H9 (cell line): Measurements from ENCODE around the gene CTR9. TPM values are rescaled to one million over a fixed set of nuclear protein-coding genes. Genes with fewer than 3 reads are reported as not detected.

ENCODE experiments used
- DNase-seq: peaks from one replicate; pipeline ENCODE4 v3.0.0-alpha.2; 2017
- H2AFZ ChIP-seq: one replicate; pipeline ENCODE4 v1.6.1; 2013; ENCODE audit warnings: mild to moderate bottlenecking, low read length, control low read depth, moderate library complexity
- H2AK5ac ChIP-seq: 2 replicates; pipeline ENCODE4 v1.6.1; 2013; ENCODE audit warnings: low read length, control low read depth, mixed read lengths; ENCODE audit not compliant: insufficient read length
- H2BK120ac ChIP-seq: one replicate; pipeline ENCODE4 v1.6.1; 2013; ENCODE audit warnings: low read depth, mild to moderate bottlenecking, low read length, control low read depth, inconsistent platforms; ENCODE audit not compliant: poor library complexity, severe bottlenecking
- H2BK12ac ChIP-seq: 2 replicates; pipeline ENCODE4 v1.6.1; 2013; ENCODE audit warnings: low read length, control low read depth, mixed read lengths, low read depth; ENCODE audit not compliant: insufficient read length
- H2BK15ac ChIP-seq: 2 replicates; pipeline ENCODE4 v1.6.1; 2013; ENCODE audit warnings: low read depth, low read length, control low read depth
- H2BK20ac ChIP-seq: one replicate; pipeline ENCODE4 v1.6.1; 2013; ENCODE audit warnings: low read depth, mild to moderate bottlenecking, low read length, control low read depth, inconsistent platforms; ENCODE audit not compliant: poor library complexity, severe bottlenecking
- H2BK5ac ChIP-seq: 2 replicates; pipeline ENCODE4 v1.6.1; 2013; ENCODE audit warnings: low read length, control low read depth, mixed read lengths; ENCODE audit not compliant: insufficient read length
- H3K14ac ChIP-seq: 2 replicates; pipeline ENCODE4 v1.6.1; 2013; ENCODE audit warnings: low read length, control low read depth; ENCODE audit not compliant: insufficient read depth
- H3K18ac ChIP-seq: 2 replicates; pipeline ENCODE4 v1.6.1; 2013; ENCODE audit warnings: low read depth, mild to moderate bottlenecking, mixed read lengths, low read length, control low read depth; ENCODE audit not compliant: insufficient read length
- H3K23ac ChIP-seq: 2 replicates; pipeline ENCODE4 v1.6.1; 2013; ENCODE audit warnings: low read length, control low read depth, mixed read lengths, low read depth; ENCODE audit not compliant: insufficient read length
- H3K23me2 ChIP-seq: 2 replicates; pipeline ENCODE4 v1.6.1; 2013; ENCODE audit warnings: low read depth, mild to moderate bottlenecking, mixed read lengths, low read length, control low read depth; ENCODE audit not compliant: insufficient read length, poor library complexity, severe bottlenecking
- H3K27ac ChIP-seq: 2 replicates; pipeline ENCODE4 v1.5.1; 2013; ENCODE audit warnings: low read length, control low read depth, mixed read lengths, low read depth; ENCODE audit not compliant: insufficient read length
- H3K27me3 ChIP-seq: 2 replicates; pipeline ENCODE4 v1.6.1; 2013; ENCODE audit warnings: low read length, control low read depth, inconsistent platforms; ENCODE audit not compliant: insufficient read depth
- H3K4ac ChIP-seq: 2 replicates; pipeline ENCODE4 v1.6.1; 2013; ENCODE audit warnings: low read depth, mild to moderate bottlenecking, control low read depth, inconsistent platforms, low read length, moderate library complexity
- H3K4me1 ChIP-seq: 2 replicates; pipeline ENCODE4 v1.6.1; 2013; ENCODE audit warnings: low read length, control low read depth, inconsistent platforms; ENCODE audit not compliant: insufficient read depth
- H3K4me2 ChIP-seq: 2 replicates; pipeline ENCODE4 v1.6.1; 2013; ENCODE audit warnings: low read length, control low read depth, mixed read lengths; ENCODE audit not compliant: insufficient read length, insufficient read depth
- H3K56ac ChIP-seq: 2 replicates; pipeline ENCODE4 v1.6.1; 2013; ENCODE audit warnings: low read depth, mild to moderate bottlenecking, mixed read lengths, low read length, control low read depth; ENCODE audit not compliant: insufficient read length
- H3K79me1 ChIP-seq: 2 replicates; pipeline ENCODE4 v1.6.1; 2013; ENCODE audit warnings: low read depth, mild to moderate bottlenecking, moderate library complexity, low read length, control low read depth, inconsistent platforms; ENCODE audit not compliant: insufficient read depth, poor library complexity, severe bottlenecking
- H3K79me2 ChIP-seq: 2 replicates; pipeline ENCODE4 v1.6.1; 2013; ENCODE audit warnings: low read length, control low read depth, inconsistent platforms; ENCODE audit not compliant: insufficient read depth
- H3K9ac ChIP-seq: 2 replicates; pipeline ENCODE4 v1.6.1; 2013; ENCODE audit warnings: low read length, control low read depth, mixed read lengths; ENCODE audit not compliant: insufficient read length; ENCODE audit errors: extremely low read depth
- H3K9me3 ChIP-seq: one replicate; pipeline ENCODE4 v1.6.1; 2013; ENCODE audit warnings: low read depth, low read length, inconsistent platforms; ENCODE audit not compliant: control insufficient read depth
- H3T11ph ChIP-seq: one replicate; pipeline ENCODE4 v1.6.1; 2013; ENCODE audit warnings: mild to moderate bottlenecking, low read length, control low read depth, inconsistent platforms
- H4K20me1 ChIP-seq: one replicate; pipeline ENCODE4 v1.6.1; 2013; ENCODE audit not compliant: control insufficient read depth, insufficient read length, insufficient read depth
- H4K5ac ChIP-seq: 2 replicates; pipeline ENCODE4 v1.6.1; 2013; ENCODE audit warnings: low read depth, mild to moderate bottlenecking, mixed read lengths, low read length, control low read depth; ENCODE audit not compliant: insufficient read length
- H4K8ac ChIP-seq: replicated peaks from 2 replicates; pipeline ENCODE4 v1.6.1; 2013; ENCODE audit warnings: low read length, control low read depth, mixed read lengths, low read depth; ENCODE audit not compliant: insufficient read length
- H4K91ac ChIP-seq: 2 replicates; pipeline ENCODE4 v1.6.1; 2013; ENCODE audit warnings: low read depth, mild to moderate bottlenecking, moderate library complexity, mixed read lengths, low read length, control low read depth; ENCODE audit not compliant: insufficient read length
- H3K27ac Mint-ChIP-seq, 3 experiments: 2 replicates in 2 of 3; 3 replicates in 1 of 3; pipeline ENCODE4 v1.8.0; 2020 to 2021; ENCODE audit warnings: mixed read lengths in 3 of 3, mild to moderate bottlenecking in 1 of 3, moderate library complexity in 1 of 3
- H3K27me3 Mint-ChIP-seq: 2 replicates; pipeline ENCODE4 v1.8.0; 2021; ENCODE audit warnings: low read depth, mild to moderate bottlenecking, moderate library complexity, mixed read lengths
- H3K36me3 Mint-ChIP-seq, 3 experiments: 2 replicates in 2 of 3; 3 replicates in 1 of 3; pipeline ENCODE4 v1.8.0; 2020 to 2021; ENCODE audit warnings: low read depth in 3 of 3, mixed read lengths in 3 of 3; ENCODE audit not compliant: insufficient read depth in 1 of 3
- H3K4me1 Mint-ChIP-seq, 2 experiments: 2 replicates each; pipeline ENCODE4 v1.8.0; 2020; ENCODE audit warnings: mixed read lengths in 2 of 2
- H3K4me3 Mint-ChIP-seq, 2 experiments: 2 replicates in 1 of 2; 3 replicates in 1 of 2; pipeline ENCODE4 v1.8.0; 2020 to 2021; ENCODE audit warnings: mild to moderate bottlenecking in 2 of 2, mixed read lengths in 2 of 2, moderate library complexity in 1 of 2
- H3K9me3 Mint-ChIP-seq, 2 experiments: 2 replicates in 1 of 2; 3 replicates in 1 of 2; pipeline ENCODE4 v1.8.0; 2020; ENCODE audit warnings: mild to moderate bottlenecking in 2 of 2, mixed read lengths in 2 of 2, moderate library complexity in 1 of 2
- WGBS: extraction: QIAGEN DNeasy Blood & Tissue Kit; methylation state at CpG from one replicate; pipeline ENCODE4 v1.1.7; 2013; ENCODE audit warnings: missing lambda C conversion rate, low lambda C conversion rate, mixed read lengths; ENCODE audit not compliant: insufficient read length; ENCODE audit errors: extremely low coverage; 5-methylcytosine and 5-hydroxymethylcytosine counted together
- total RNA-seq: library from RNA; stranded (reverse); gene quantifications from 2 replicates; pipeline ENCODE4 v1.2.1, GENCODE V29; 2021
- TF ChIP-seq, protein P1 (sequence below): fragments of 200-600 bp; sonication (generic); conservative IDR thresholded peaks from 3 replicates; pipeline ENCODE4 v1.8.0; 2021; ENCODE audit warnings: antibody characterized with exemption, mild to moderate bottlenecking

CTR9 gene
- total RNA-seq, 1 experiment from 2014 or later, result 37.5 TPM

DNA sequence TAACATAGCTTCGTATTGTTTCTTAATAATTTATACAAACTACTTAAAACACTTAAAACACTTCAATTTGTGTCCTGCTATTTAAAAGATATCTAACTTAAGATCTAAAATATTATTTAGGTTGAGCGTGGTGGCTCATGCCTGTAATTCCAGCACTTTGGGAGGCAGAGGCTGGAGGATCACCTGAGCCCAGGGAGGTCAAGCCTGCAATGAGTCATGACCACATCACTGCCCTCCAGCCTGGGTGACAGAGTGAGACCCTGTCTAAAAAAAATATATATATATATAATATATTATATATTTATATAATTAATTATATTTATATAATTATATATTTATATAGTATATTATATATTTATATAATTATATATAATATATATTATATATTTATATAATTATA is 4.2 kb upstream of the CTR9 start:
- no peak overlapping the region for H3K27ac ChIP-seq
- TF ChIP-seq, protein P1, sequence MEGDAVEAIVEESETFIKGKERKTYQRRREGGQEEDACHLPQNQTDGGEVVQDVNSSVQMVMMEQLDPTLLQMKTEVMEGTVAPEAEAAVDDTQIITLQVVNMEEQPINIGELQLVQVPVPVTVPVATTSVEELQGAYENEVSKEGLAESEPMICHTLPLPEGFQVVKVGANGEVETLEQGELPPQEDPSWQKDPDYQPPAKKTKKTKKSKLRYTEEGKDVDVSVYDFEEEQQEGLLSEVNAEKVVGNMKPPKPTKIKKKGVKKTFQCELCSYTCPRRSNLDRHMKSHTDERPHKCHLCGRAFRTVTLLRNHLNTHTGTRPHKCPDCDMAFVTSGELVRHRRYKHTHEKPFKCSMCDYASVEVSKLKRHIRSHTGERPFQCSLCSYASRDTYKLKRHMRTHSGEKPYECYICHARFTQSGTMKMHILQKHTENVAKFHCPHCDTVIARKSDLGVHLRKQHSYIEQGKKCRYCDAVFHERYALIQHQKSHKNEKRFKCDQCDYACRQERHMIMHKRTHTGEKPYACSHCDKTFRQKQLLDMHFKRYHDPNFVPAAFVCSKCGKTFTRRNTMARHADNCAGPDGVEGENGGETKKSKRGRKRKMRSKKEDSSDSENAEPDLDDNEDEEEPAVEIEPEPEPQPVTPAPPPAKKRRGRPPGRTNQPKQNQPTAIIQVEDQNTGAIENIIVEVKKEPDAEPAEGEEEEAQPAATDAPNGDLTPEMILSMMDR, result no peak
- H4K5ac ChIP-seq, result no peak overlapping the region
- no peak overlapping the region for H3K18ac ChIP-seq
- H2BK20ac ChIP-seq, result no peak overlapping the region
- Mint-ChIP-seq H3K9me3 (no peaks in the 10 kb centered on the region), H3K27me3 (no peaks in the 10 kb centered on the region), H3K4me3 (no peak overlapping the region), H3K27ac (no peak overlapping the region), H3K36me3 (no peaks in the 10 kb centered on the region), H3K4me1 (0 out of 4 replicates have a peak, but pooled peaks cover 0 to 2% of the 10 kb centered on the region in 2 experiments)
- H4K91ac ChIP-seq, result no peak overlapping the region
- no peak overlapping the region for H3K9ac ChIP-seq
- H3K4ac ChIP-seq, result no peak overlapping the region
- H3K9me3 ChIP-seq, result no peaks in the 10 kb centered on the region
- H3K4me2 ChIP-seq, result no peak overlapping the region
- H2AK5ac ChIP-seq, result no peak overlapping the region
- no peak overlapping the region for H2AFZ ChIP-seq
- no peak overlapping the region for H4K8ac ChIP-seq
- DNase-seq, result no peak
- H3K79me1 ChIP-seq, result no peaks in the 10 kb centered on the region
- H3K56ac ChIP-seq, result no peak overlapping the region
- H3T11ph ChIP-seq, result no peak overlapping the region
- no peak overlapping the region for H2BK15ac ChIP-seq
- H3K14ac ChIP-seq, result no peak overlapping the region
- no peak overlapping the region for H3K23ac ChIP-seq
- H2BK120ac ChIP-seq, result no peak overlapping the region
- H2BK12ac ChIP-seq, result no peak overlapping the region
- no peaks in the 10 kb centered on the region for H3K4me1 ChIP-seq
- H2BK5ac ChIP-seq, result no peak overlapping the region
- no peaks in the 10 kb centered on the region for H3K79me2 ChIP-seq
- no peaks in the 10 kb centered on the region for H3K27me3 ChIP-seq
- H3K23me2 ChIP-seq, result peaks cover 4% of the 10 kb centered on the region
- H4K20me1 ChIP-seq, result no peaks in the 10 kb centered on the region
- 100% methylated on average over 1 of the region's 2 CpGs for WGBS
